DND-41 (cell line): ENCODE measurements around the gene FNDC11.

Source experiments
- EZH2 ChIP-seq: IDR thresholded peaks from 3 replicates; pipeline ENCODE4 v1.6.1; 2012; ENCODE audit warnings: borderline replicate concordance, low read depth, mild to moderate bottlenecking, moderate library complexity, low read length, inconsistent platforms; ENCODE audit not compliant: severe bottlenecking
- TF ChIP-seq, protein P1 (sequence below): IDR thresholded peaks from 2 replicates; pipeline ENCODE4 v1.5.1; 2012; ENCODE audit warnings: borderline replicate concordance, low read length, moderate library complexity, mild to moderate bottlenecking; ENCODE audit not compliant: poor library complexity, severe bottlenecking; ENCODE audit errors: extremely low read depth

DNA sequence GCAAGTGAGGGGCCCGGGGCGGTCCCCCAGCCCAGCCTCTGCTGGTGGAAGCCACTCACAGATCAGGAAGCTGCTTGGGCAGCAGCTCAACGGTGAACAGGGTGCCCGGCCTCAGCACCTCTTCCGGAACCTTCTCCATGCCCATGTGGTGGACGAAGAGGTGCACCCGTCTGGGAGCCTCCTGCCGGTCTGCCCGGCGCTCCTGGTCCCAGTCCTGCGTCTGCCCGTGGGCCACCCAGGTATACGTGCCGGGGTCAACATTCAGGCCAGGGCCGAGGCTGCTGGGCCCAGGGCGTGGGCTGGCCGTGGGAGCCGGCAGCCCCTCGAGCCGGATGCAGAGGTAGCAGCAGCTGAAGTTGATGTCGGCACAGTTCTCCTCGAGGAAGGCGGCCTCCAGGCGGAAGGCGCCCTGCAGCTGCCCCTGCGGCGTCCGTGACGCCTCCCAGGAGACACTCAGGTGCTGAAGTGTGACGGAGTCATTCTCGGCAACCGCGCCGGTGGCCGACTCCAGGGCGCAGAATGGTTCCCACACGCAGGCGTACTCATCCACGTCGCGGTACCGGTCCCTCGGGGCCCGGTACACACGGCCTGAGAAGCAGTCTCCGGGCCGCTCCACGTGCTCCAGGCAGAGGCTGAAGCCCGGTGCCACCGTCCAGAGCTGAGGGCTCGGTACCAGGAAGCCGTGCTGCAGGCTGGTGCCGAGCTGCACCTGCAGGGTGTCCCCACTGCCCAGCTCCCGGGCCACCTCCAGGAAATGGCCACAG, 8.7 kb downstream of the FNDC11 start:
- TF ChIP-seq, protein P1, sequence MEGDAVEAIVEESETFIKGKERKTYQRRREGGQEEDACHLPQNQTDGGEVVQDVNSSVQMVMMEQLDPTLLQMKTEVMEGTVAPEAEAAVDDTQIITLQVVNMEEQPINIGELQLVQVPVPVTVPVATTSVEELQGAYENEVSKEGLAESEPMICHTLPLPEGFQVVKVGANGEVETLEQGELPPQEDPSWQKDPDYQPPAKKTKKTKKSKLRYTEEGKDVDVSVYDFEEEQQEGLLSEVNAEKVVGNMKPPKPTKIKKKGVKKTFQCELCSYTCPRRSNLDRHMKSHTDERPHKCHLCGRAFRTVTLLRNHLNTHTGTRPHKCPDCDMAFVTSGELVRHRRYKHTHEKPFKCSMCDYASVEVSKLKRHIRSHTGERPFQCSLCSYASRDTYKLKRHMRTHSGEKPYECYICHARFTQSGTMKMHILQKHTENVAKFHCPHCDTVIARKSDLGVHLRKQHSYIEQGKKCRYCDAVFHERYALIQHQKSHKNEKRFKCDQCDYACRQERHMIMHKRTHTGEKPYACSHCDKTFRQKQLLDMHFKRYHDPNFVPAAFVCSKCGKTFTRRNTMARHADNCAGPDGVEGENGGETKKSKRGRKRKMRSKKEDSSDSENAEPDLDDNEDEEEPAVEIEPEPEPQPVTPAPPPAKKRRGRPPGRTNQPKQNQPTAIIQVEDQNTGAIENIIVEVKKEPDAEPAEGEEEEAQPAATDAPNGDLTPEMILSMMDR: no peak
- no peak for TF ChIP-seq EZH2
